BJ (cell line): ENCODE results near the gene SPNS3. TPM values are rescaled to one million over a fixed set of nuclear protein-coding genes. Genes with fewer than 3 reads are reported as not detected.

Source experiments
- CTCF ChIA-PET: fragments of 350-600 bp; formaldehyde crosslinking; extraction: SDS; loops from one replicate; lab custom pipeline; 2021; ENCODE audit warnings: antibody characterized with exemption, inconsistent platforms; lab: Yijun Ruan, JAX
- POLR2A ChIA-PET: fragments of 300-600 bp; sonication (Branson Sonifier 250); formaldehyde crosslinking; extraction: SDS; loops from one replicate; lab custom pipeline; 2021; ENCODE audit warnings: antibody characterized with exemption; lab: Charles Lee
- DNase-seq: peaks from one replicate; pipeline ENCODE4 v3.0.0-alpha.2; 2011; ENCODE audit warnings: low read depth
- H3K27me3 ChIP-seq: 2 replicates; pipeline ENCODE4 v1.6.0; 2011; ENCODE audit warnings: low read length; ENCODE audit not compliant: control insufficient read depth, insufficient read depth
- H3K36me3 ChIP-seq: 2 replicates; pipeline ENCODE4 v1.5.1; 2011; ENCODE audit warnings: low read length; ENCODE audit not compliant: control insufficient read depth, insufficient read depth
- H3K4me3 ChIP-seq: 2 replicates; pipeline ENCODE4 v1.5.1; 2011; ENCODE audit warnings: low read depth, mild to moderate bottlenecking, control low read depth, low read length
- CTCF ChIP-seq: IDR thresholded peaks from 2 replicates; pipeline ENCODE4 v1.5.1; 2011; ENCODE audit warnings: low read depth, mild to moderate bottlenecking, control low read depth, inconsistent platforms, low read length, moderate library complexity; ENCODE audit not compliant: insufficient read depth
- polyA plus RNA-seq: library from polyadenylated mRNA; depleted of rRNA; stranded (reverse); fragments of >200 nt; gene quantifications from 2 replicates; pipeline ENCODE4 v1.2.3, GENCODE V29; 2011

The SPNS3 gene
- polyA plus RNA-seq, 1 experiment, result not detected

- POLR2A ChIA-PET, result no interaction called here
- TF ChIP-seq CTCF, result no peak
- Histone ChIP-seq H3K4me3 (no peak overlapping the region), H3K36me3 (no peaks in the 10 kb centered on the region), H3K27me3 (peaks cover 8% of the 10 kb centered on the region; the same call in 1 of the 2 replicates)
- CTCF ChIA-PET, result no interaction called here
- no peak for DNase-seq
These were observed 20.3 kb downstream of the SPNS3 start for GRCh38 chr17:4453812-4454591.

GRCh38 chr17:4460661-4461060 lies 26.9 kb downstream of the SPNS3 start:
- no peaks in the 10 kb centered on the region for H3K36me3 ChIP-seq
- CTCF ChIA-PET, result no interaction called here

GRCh38 chr17:4463818-4464476 lies 30.2 kb downstream of the SPNS3 start:
- no peak overlapping the region for H3K4me3 ChIP-seq
- ChIA-PET CTCF (no interaction called here), POLR2A (interaction anchor here (0.6 kb wide), 1 partner anchor 12 kb away, joined by 3 read pairs; no protein-coding TSS in a partner anchor)
- H3K27me3 ChIP-seq, result 0 out of 2 replicates have a peak, but pooled peaks cover 2% of the 10 kb centered on the region
- DNase-seq, result no peak
- H3K36me3 ChIP-seq, result no peaks in the 10 kb centered on the region
- no peak for TF ChIP-seq CTCF

More at GRCh38 chr17:4460661-4461060, 26.9 kb downstream of the SPNS3 start:
- POLR2A ChIA-PET, result no interaction called here
- no peak for DNase-seq
- no peak overlapping the region for H3K4me3 ChIP-seq
- no peaks in the 10 kb centered on the region for H3K27me3 ChIP-seq
- no peak for TF ChIP-seq CTCF

- CTCF ChIA-PET, result no interaction called here
- no peak overlapping the region for H3K4me3 ChIP-seq
- DNase-seq, result no peak
- no peaks in the 10 kb centered on the region for H3K36me3 ChIP-seq
- POLR2A ChIA-PET, result no interaction called here
- H3K27me3 ChIP-seq, result 0 out of 2 replicates have a peak, but pooled peaks cover 2% of the 10 kb centered on the region
- TF ChIP-seq CTCF, result no peak
These were observed 32.0 kb downstream of the SPNS3 start for GRCh38 chr17:4465786-4466185.

GRCh38 chr17:4467287-4467686 lies 33.5 kb downstream of the SPNS3 start:
- Histone ChIP-seq H3K36me3 (no peaks in the 10 kb centered on the region), H3K4me3 (no peak overlapping the region), H3K27me3 (peaks cover 4% of the 10 kb centered on the region; the same call in 1 of the 2 replicates)
- ChIA-PET CTCF (no interaction called here), POLR2A (no interaction called here)
- no peak for DNase-seq
- no peak for TF ChIP-seq CTCF
